ENCODE data around the gene AFAP1.

- no peak for TF ChIP-seq CTCF (conservative IDR thresholded peaks at IDR 0.05; ENCODE audit: low read length)
- no peak for TF ChIP-seq EZH2phosphoT487 (IDR thresholded peaks at IDR 0.05; ENCODE audit: borderline replicate concordance)
These were observed 15.1 kb downstream of the AFAP1 start for GRCh38 chr4:7924570-7924969.

Measured in Loucy (cell line).